GM12801 (cell line): Measurements from ENCODE around the gene IFNG-AS1.

Experiments used
- CTCF ChIP-seq: IDR thresholded peaks from one replicate; pipeline ENCODE4 v1.5.1; 2011; ENCODE audit warnings: control low read depth; ENCODE audit not compliant: insufficient read length; ENCODE audit errors: extremely low read depth

IFNG-AS1 gene

GRCh38 chr12:67994046-67994445, 4.8 kb downstream of the IFNG-AS1 start:
- no peak for TF ChIP-seq CTCF

GRCh38 chr12:67996347-67996746, 7.1 kb downstream of the IFNG-AS1 start:
- TF ChIP-seq CTCF = no peak

GRCh38 chr12:67998379-67998778, 9.1 kb downstream of the IFNG-AS1 start:
- no peak for TF ChIP-seq CTCF

GRCh38 chr12:67999244-67999643, 10.0 kb downstream of the IFNG-AS1 start:
- no peak for TF ChIP-seq CTCF

GRCh38 chr12:68001486-68002466, 12.5 kb downstream of the IFNG-AS1 start:
- no peak for TF ChIP-seq CTCF

- TF ChIP-seq CTCF = no peak
Measured at GRCh38 chr12:68003777-68004176, 14.5 kb downstream of the IFNG-AS1 start.

GRCh38 chr12:68007033-68007432, 17.8 kb downstream of the IFNG-AS1 start:
- TF ChIP-seq CTCF = no peak
